Measurements from ENCODE around the gene NDUFAF2. TPM values are rescaled to one million over a fixed set of nuclear protein-coding genes. Genes with fewer than 3 reads are reported as not detected.

NDUFAF2 gene
- total RNA-seq, 2 donors from 2014 or later = 16.6 to 17.9 TPM

- TF ChIP-seq POLR2AphosphoS5 (IDR thresholded peaks at IDR 0.05) = no peak
- no peak for TF ChIP-seq CTCF (IDR thresholded peaks at IDR 0.05)
- TF ChIP-seq POLR2A (IDR thresholded peaks at IDR 0.05) = no peak
- Histone ChIP-seq H3K4me1 (replicated peaks) (no peaks in the 10 kb centered on the region), H3K36me3 (no peaks in the 10 kb centered on the region), H3K27me3 (replicated peaks; ENCODE audit: insufficient read depth) (no peaks in the 10 kb centered on the region), H3K4me3 (no peak overlapping the region), H3K27ac (no peak overlapping the region), H3K9me3 (no peaks in the 10 kb centered on the region)
- intact Hi-C loops (cut with DNase I) = no loop called here
- DNase-seq (ENCODE audit: low spot score) = no peak
- 99% methylated on average over 8 of the region's 11 CpGs for WGBS
Observed at GRCh38 chr5:60993875-60994571, 49.0 kb downstream of the NDUFAF2 start.

- TF ChIP-seq POLR2A (IDR thresholded peaks at IDR 0.05) (no peak), POLR2AphosphoS5 (IDR thresholded peaks at IDR 0.05) (no peak), CTCF (IDR thresholded peaks at IDR 0.05) (no peak)
- DNase-seq (ENCODE audit: low spot score) = no peak
- WGBS = 100% methylated on average over 3 of the region's 3 CpGs
- Histone ChIP-seq H3K4me1 (replicated peaks) (no peaks in the 10 kb centered on the region), H3K9me3 (no peaks in the 10 kb centered on the region), H3K27me3 (replicated peaks; ENCODE audit: insufficient read depth) (no peaks in the 10 kb centered on the region), H3K4me3 (no peak overlapping the region), H3K27ac (no peak overlapping the region), H3K36me3 (no peaks in the 10 kb centered on the region)
- intact Hi-C loops (cut with DNase I) = no loop called here
Observed at GRCh38 chr5:60996368-60996767, 51.4 kb downstream of the NDUFAF2 start.

GRCh38 chr5:60997721-60998120, 52.7 kb downstream of the NDUFAF2 start:
- H3K36me3 ChIP-seq = no peaks in the 10 kb centered on the region
- TF ChIP-seq POLR2AphosphoS5 (IDR thresholded peaks at IDR 0.05) = no peak
- TF ChIP-seq CTCF (IDR thresholded peaks at IDR 0.05) = no peak
- no peak for TF ChIP-seq POLR2A (IDR thresholded peaks at IDR 0.05)
- no peak for DNase-seq (ENCODE audit: low spot score)
- 69% methylated on average over 1 of the region's 1 CpG for WGBS
- intact Hi-C loops (cut with DNase I) = no loop called here
- H3K27me3 ChIP-seq (replicated peaks; ENCODE audit: insufficient read depth) = no peaks in the 10 kb centered on the region
- no peaks in the 10 kb centered on the region for H3K9me3 ChIP-seq
- H3K4me1 ChIP-seq (replicated peaks) = no peaks in the 10 kb centered on the region
- no peak overlapping the region for H3K27ac ChIP-seq
- H3K4me3 ChIP-seq = no peak overlapping the region

GRCh38 chr5:61000887-61001286, 55.9 kb downstream of the NDUFAF2 start:
- no peak for TF ChIP-seq CTCF (IDR thresholded peaks at IDR 0.05)
- no peak for TF ChIP-seq POLR2AphosphoS5 (IDR thresholded peaks at IDR 0.05)
- Histone ChIP-seq H3K9me3 (no peaks in the 10 kb centered on the region), H3K4me3 (no peak overlapping the region), H3K36me3 (no peaks in the 10 kb centered on the region), H3K27ac (no peak overlapping the region), H3K27me3 (replicated peaks; ENCODE audit: insufficient read depth) (no peaks in the 10 kb centered on the region), H3K4me1 (replicated peaks) (no peaks in the 10 kb centered on the region)
- no peak for DNase-seq (ENCODE audit: low spot score)
- intact Hi-C loops (cut with DNase I) = no loop called here

- Histone ChIP-seq H3K4me1 (replicated peaks) (no peaks in the 10 kb centered on the region), H3K27ac (no peak overlapping the region), H3K36me3 (no peaks in the 10 kb centered on the region), H3K4me3 (no peak overlapping the region), H3K27me3 (replicated peaks; ENCODE audit: insufficient read depth) (no peaks in the 10 kb centered on the region), H3K9me3 (no peaks in the 10 kb centered on the region)
- 85% methylated on average over 3 of the region's 3 CpGs for WGBS
- DNase-seq (ENCODE audit: low spot score) = no peak
- no peak for TF ChIP-seq POLR2A (IDR thresholded peaks at IDR 0.05)
- TF ChIP-seq POLR2AphosphoS5 (IDR thresholded peaks at IDR 0.05) = no peak
- TF ChIP-seq CTCF (IDR thresholded peaks at IDR 0.05) = no peak
- intact Hi-C loops (cut with DNase I) = no loop called here
Observed at GRCh38 chr5:61001647-61002046, 56.6 kb downstream of the NDUFAF2 start.

Measured in prostate gland (tissue), 2 donors.